HepG2 (cell line): ENCODE measurements around the gene TEFM. TPM values are rescaled to one million over a fixed set of nuclear protein-coding genes. Genes with fewer than 3 reads are reported as not detected.

Experiments used
- CCAR2 ChIP-seq: fragments of 200-400 bp; formaldehyde crosslinking; optimal IDR thresholded peaks from 2 replicates; pipeline ENCODE3; 2018; ENCODE audit warnings: low read depth, mild to moderate bottlenecking, low read length, moderate library complexity
- DPF2 ChIP-seq: sonication (generic); formaldehyde crosslinking; IDR thresholded peaks from 2 replicates; pipeline ENCODE4 v1.4.0; 2020; ENCODE audit warnings: mild to moderate bottlenecking, low read depth, missing genetic modification reagents, borderline replicate concordance
- ELF4 ChIP-seq: sonication (generic); formaldehyde crosslinking; IDR thresholded peaks from 2 replicates; pipeline ENCODE4 v1.5.0; 2020; ENCODE audit warnings: missing genetic modification reagents, mild to moderate bottlenecking, moderate library complexity, borderline replicate concordance
- GZF1 ChIP-seq: sonication (generic); formaldehyde crosslinking; IDR thresholded peaks from 2 replicates; pipeline ENCODE4 v1.5.1; 2020; ENCODE audit warnings: mild to moderate bottlenecking, missing genetic modification reagents
- HCFC1 ChIP-seq: fragments of 150-350 bp; IDR thresholded peaks from 2 replicates; pipeline ENCODE4 v1.6.1; 2014; ENCODE audit warnings: low read depth, low read length
- HDAC2 ChIP-seq: sonication (generic); formaldehyde crosslinking; IDR thresholded peaks from 2 replicates; pipeline ENCODE4 v1.4.0; 2020; ENCODE audit warnings: missing genetic modification reagents
- HNF4G ChIP-seq, 2 experiments: sonication (generic) in 1 of 2; formaldehyde crosslinking in 1 of 2; IDR thresholded peaks; 2 replicates each; pipeline versions ENCODE4 v1.4.0 to v1.6.1; 2011 to 2020; ENCODE audit warnings: borderline replicate concordance in 2 of 2, low read depth in 2 of 2, mild to moderate bottlenecking in 2 of 2, low read length in 1 of 2, missing genetic modification reagents in 1 of 2, moderate library complexity in 1 of 2
- JARID2 ChIP-seq: sonication (generic); formaldehyde crosslinking; IDR thresholded peaks from 2 replicates; pipeline ENCODE4 v1.8.1; 2023; ENCODE audit warnings: missing genetic modification reagents, inconsistent platforms; ENCODE audit not compliant: insufficient replicate concordance
- JDP2 ChIP-seq: sonication (generic); formaldehyde crosslinking; IDR thresholded peaks from 2 replicates; pipeline ENCODE4 v1.8.1; 2022; ENCODE audit warnings: missing genetic modification reagents, borderline replicate concordance
- JUNB ChIP-seq: sonication (generic); formaldehyde crosslinking; IDR thresholded peaks from 2 replicates; pipeline ENCODE4 v1.8.0; 2022; ENCODE audit warnings: missing genetic modification reagents, mild to moderate bottlenecking, borderline replicate concordance
- KAT7 ChIP-seq: IDR thresholded peaks from 2 replicates; pipeline ENCODE4 v1.6.1; 2018; ENCODE audit warnings: borderline replicate concordance, missing compliant biosample characterization
- MNT ChIP-seq: fragments of 450-650 bp; IDR thresholded peaks from 2 replicates; pipeline ENCODE4 v1.6.1; 2016
- NCOA5 ChIP-seq: sonication (generic); formaldehyde crosslinking; IDR thresholded peaks from 2 replicates; pipeline ENCODE4 v1.4.0; 2020; ENCODE audit warnings: missing genetic modification reagents
- NCOR1 ChIP-seq: fragments of 200-600 bp; sonication (generic); IDR thresholded peaks from 2 replicates; pipeline ENCODE4 v1.7.0; 2017; ENCODE audit warnings: antibody characterized with exemption, low read length, borderline replicate concordance
- NFIC ChIP-seq: IDR thresholded peaks from 2 replicates; pipeline ENCODE4 v1.6.1; 2012; ENCODE audit warnings: mild to moderate bottlenecking, low read length, inconsistent platforms
- PCBP1 ChIP-seq: fragments of 200-400 bp; formaldehyde crosslinking; IDR thresholded peaks from 2 replicates; pipeline ENCODE4 v1.6.1; 2017; ENCODE audit warnings: mild to moderate bottlenecking, low read depth, low read length, borderline replicate concordance
- SOX5 ChIP-seq: IDR thresholded peaks from 2 replicates; pipeline ENCODE4 v1.6.1; 2016; ENCODE audit warnings: borderline replicate concordance
- ZBTB38 ChIP-seq: sonication (generic); formaldehyde crosslinking; IDR thresholded peaks from 2 replicates; pipeline ENCODE4 v1.5.1; 2020; ENCODE audit warnings: mild to moderate bottlenecking, missing genetic modification reagents
- ZMYM4 ChIP-seq: sonication (generic); formaldehyde crosslinking; IDR thresholded peaks from 2 replicates; pipeline ENCODE4 v1.8.1; 2023; ENCODE audit warnings: mild to moderate bottlenecking, missing genetic modification reagents
- ZNF441 ChIP-seq: sonication (generic); formaldehyde crosslinking; IDR thresholded peaks from 2 replicates; pipeline ENCODE4 v1.7.0; 2021; ENCODE audit warnings: missing genetic modification reagents, borderline replicate concordance
- ZNF510 ChIP-seq: sonication (generic); formaldehyde crosslinking; IDR thresholded peaks from 2 replicates; pipeline ENCODE4 v1.4.0; 2020; ENCODE audit warnings: low read depth, mild to moderate bottlenecking, missing genetic modification reagents
- ZNF556 ChIP-seq: sonication (generic); formaldehyde crosslinking; IDR thresholded peaks from 2 replicates; pipeline ENCODE4 v1.4.0; 2020; ENCODE audit warnings: mild to moderate bottlenecking, missing genetic modification reagents, borderline replicate concordance
- ZNF639 ChIP-seq: conservative IDR thresholded peaks from 2 replicates; pipeline ENCODE4 v1.6.1; 2018; ENCODE audit warnings: missing genetic modification reagents
- ZNF790 ChIP-seq: sonication (generic); formaldehyde crosslinking; IDR thresholded peaks from 2 replicates; pipeline ENCODE4 v1.8.0; 2022; ENCODE audit warnings: missing genetic modification reagents, mild to moderate bottlenecking, borderline replicate concordance
- polyA plus RNA-seq, 8 experiments: library from polyadenylated mRNA; depleted of rRNA in 3 of 8; stranded (reverse) in 7 of 8; unstranded in 1 of 8; fragments of >200 nt; fragmentation: Illumina TruSeq in 4 of 8; extraction: Trizol in 4 of 8; gene quantifications; 2 replicates each; pipeline versions ENCODE4 v1.2.1 to v1.2.3, GENCODE V29; 2011 to 2016; ENCODE audit warnings: low read depth in 4 of 8, missing spikeins in 1 of 8, mixed read lengths in 1 of 8; ENCODE audit not compliant: insufficient read depth in 1 of 8
- total RNA-seq, 5 experiments: library from RNA; depleted of rRNA; stranded (reverse); fragments of >200 nt; fragmentation: Illumina TruSeq; extraction: Trizol; gene quantifications; 2 replicates each; pipeline ENCODE4 v1.2.3, GENCODE V29; 2016; ENCODE audit warnings: low read depth in 1 of 5
- TF ChIP-seq, protein P1 (sequence below): sonication (generic); formaldehyde crosslinking; IDR thresholded peaks from 2 replicates; pipeline ENCODE4 v1.4.0; 2020; ENCODE audit warnings: missing genetic modification reagents

TEFM gene
- total and polyA plus RNA-seq, 2 of the 13 experiments (the other 11 are each of a cell fraction or from before 2014, with no cell fraction given): 7.0 to 20.0 TPM

DNA sequence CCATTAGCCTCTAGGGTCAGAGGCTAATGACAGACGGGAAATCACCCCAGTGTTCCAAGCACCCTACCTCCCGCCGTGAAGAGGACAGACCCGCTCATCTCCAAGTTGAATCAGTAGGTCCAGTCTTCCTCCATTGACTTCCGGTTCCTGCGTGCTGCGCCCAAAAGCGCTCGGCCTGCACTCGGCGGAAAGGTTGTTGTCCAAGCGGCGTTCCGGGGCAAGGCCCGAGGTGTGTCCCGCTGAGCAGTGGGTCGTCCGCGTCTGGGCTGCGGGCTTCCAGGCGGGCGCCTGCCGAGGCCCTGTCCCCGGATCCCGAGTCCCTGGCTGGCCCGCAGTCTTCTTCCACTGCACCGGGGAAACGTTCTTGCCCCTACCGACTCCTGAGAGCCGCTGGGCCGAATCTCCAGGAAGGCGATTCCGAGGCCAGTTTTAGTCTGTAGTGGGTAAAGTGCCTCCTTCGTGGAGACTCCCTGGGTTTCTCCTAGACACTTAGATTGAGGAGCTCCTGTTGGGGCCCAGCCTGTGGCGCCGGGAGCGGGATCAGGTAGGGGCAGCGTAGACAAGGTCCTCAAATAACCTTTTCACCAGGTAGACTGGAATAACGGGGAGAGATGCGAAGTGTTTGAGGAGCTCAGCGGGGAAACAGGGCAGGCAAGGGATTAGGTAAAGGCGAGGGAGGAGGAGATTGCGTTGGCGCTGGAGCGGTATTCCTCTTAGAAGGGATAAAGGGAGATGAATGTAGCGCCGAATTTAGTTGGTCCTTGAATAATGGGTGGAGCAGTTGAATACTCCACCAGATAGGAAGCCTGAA, at the start of gene TEFM (continued):
- TF ChIP-seq HCFC1: peak; percentile 72
- TF ChIP-seq NCOR1: no peak
- TF ChIP-seq JUNB (CRISPR knock-in tag): peak; percentile 19; the same call in 1 of the 2 replicates
- 0 out of 2 replicates have a peak, but pooled peaks have one; percentile 20 for TF ChIP-seq DPF2 (CRISPR knock-in tag)
- TF ChIP-seq ELF4: no peak
- TF ChIP-seq ZNF790 (CRISPR knock-in tag): peak; percentile 94
- TF ChIP-seq JARID2 (CRISPR knock-in tag): no peak
- peak; percentile 60; the same call in 1 of the 2 replicates for TF ChIP-seq SOX5 (CRISPR knock-in tag)
- TF ChIP-seq ZNF639 (CRISPR knock-in tag): peak; percentile 84; the same call in 1 of the 2 replicates
- TF ChIP-seq NFIC: no peak
- TF ChIP-seq PCBP1: 0 out of 2 replicates have a peak, but pooled peaks have one; percentile 41
- peak; percentile 74; the same call in 1 of the 2 replicates for TF ChIP-seq ZNF441 (CRISPR knock-in tag)
- no peak for TF ChIP-seq NCOA5 (CRISPR knock-in tag)
- peak; percentile 99 for TF ChIP-seq KAT7 (CRISPR knock-in tag)
- TF ChIP-seq ZBTB38 (CRISPR knock-in tag): peak; percentile 97
- TF ChIP-seq ZMYM4 (CRISPR knock-in tag): peak; percentile 83
- TF ChIP-seq HNF4G (IDR thresholded peaks at IDR 0.05; ENCODE audit: borderline replicate concordance, low read depth, low read length): peak; percentile 46; the same call in 1 of the 2 replicates
- TF ChIP-seq HNF4G (CRISPR knock-in tag; IDR thresholded peaks at IDR 0.05; ENCODE audit: borderline replicate concordance, low read depth): peak; percentile 53; the same call in 1 of the 2 replicates
- TF ChIP-seq GZF1: peak; percentile 87; the same call in 1 of the 2 replicates
- peak; percentile 99 for TF ChIP-seq ZNF556 (CRISPR knock-in tag)
- peak; percentile 95 for TF ChIP-seq HDAC2 (CRISPR knock-in tag)
- 0 out of 2 replicates have a peak, but pooled peaks have one; percentile 37 for TF ChIP-seq ZNF510 (CRISPR knock-in tag)
- TF ChIP-seq CCAR2: peak; percentile 91
- no peak for TF ChIP-seq MNT
- TF ChIP-seq, protein P1, sequence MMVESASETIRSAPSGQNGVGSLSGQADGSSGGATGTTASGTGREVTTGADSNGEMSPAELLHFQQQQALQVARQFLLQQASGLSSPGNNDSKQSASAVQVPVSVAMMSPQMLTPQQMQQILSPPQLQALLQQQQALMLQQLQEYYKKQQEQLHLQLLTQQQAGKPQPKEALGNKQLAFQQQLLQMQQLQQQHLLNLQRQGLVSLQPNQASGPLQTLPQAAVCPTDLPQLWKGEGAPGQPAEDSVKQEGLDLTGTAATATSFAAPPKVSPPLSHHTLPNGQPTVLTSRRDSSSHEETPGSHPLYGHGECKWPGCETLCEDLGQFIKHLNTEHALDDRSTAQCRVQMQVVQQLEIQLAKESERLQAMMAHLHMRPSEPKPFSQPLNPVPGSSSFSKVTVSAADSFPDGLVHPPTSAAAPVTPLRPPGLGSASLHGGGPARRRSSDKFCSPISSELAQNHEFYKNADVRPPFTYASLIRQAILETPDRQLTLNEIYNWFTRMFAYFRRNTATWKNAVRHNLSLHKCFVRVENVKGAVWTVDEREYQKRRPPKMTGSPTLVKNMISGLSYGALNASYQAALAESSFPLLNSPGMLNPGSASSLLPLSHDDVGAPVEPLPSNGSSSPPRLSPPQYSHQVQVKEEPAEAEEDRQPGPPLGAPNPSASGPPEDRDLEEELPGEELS (CRISPR knock-in tag): peak; percentile 74
- no peak for TF ChIP-seq JDP2
